ENCODE data around the gene RTKN2. TPM values are rescaled to one million over a fixed set of nuclear protein-coding genes. Genes with fewer than 3 reads are reported as not detected.

RTKN2 gene
- total RNA-seq, 1 experiment from 2014 or later: 14.4 TPM

DNA sequence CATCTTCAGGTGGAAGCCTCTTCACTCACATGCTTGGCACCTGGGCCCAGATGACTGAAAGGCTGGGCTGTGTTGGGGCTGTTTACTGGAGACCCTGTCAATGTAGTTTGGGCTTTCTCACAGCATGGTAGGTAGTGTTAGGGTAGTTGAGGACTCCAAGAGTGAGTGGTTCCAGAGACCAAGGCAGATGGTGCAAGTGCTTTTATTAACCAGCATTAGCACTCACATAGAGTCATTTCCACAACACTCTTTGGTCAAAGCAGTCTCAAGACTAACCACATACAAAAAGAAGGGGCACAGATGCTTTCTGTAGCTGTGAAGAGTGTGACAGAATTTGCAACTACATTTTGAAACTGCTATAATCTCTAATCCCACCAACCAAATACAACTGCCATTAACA lies 135.0 kb downstream of the RTKN2 start:
- TF ChIP-seq, protein P1, sequence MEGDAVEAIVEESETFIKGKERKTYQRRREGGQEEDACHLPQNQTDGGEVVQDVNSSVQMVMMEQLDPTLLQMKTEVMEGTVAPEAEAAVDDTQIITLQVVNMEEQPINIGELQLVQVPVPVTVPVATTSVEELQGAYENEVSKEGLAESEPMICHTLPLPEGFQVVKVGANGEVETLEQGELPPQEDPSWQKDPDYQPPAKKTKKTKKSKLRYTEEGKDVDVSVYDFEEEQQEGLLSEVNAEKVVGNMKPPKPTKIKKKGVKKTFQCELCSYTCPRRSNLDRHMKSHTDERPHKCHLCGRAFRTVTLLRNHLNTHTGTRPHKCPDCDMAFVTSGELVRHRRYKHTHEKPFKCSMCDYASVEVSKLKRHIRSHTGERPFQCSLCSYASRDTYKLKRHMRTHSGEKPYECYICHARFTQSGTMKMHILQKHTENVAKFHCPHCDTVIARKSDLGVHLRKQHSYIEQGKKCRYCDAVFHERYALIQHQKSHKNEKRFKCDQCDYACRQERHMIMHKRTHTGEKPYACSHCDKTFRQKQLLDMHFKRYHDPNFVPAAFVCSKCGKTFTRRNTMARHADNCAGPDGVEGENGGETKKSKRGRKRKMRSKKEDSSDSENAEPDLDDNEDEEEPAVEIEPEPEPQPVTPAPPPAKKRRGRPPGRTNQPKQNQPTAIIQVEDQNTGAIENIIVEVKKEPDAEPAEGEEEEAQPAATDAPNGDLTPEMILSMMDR (conservative IDR thresholded peaks at IDR 0.05): no peak
- no peak for DNase-seq
- H4K5ac ChIP-seq (ENCODE audit: insufficient read length, low read depth, low read length): no peak overlapping the region
- no peak overlapping the region; a peak in 1 of 7 replicates for H3K27ac Mint-ChIP-seq
- peaks cover 17 to 22% of the 10 kb centered on the region in 2 experiments for H3K9me3 Mint-ChIP-seq
- no peak overlapping the region for H2BK120ac ChIP-seq (ENCODE audit: low read depth, low read length, poor library complexity, severe bottlenecking)
- H3K9ac ChIP-seq (ENCODE audit: extremely low read depth, insufficient read length, low read length): no peak overlapping the region
- H3K4me2 ChIP-seq (ENCODE audit: insufficient read depth, insufficient read length, low read length): no peak overlapping the region
- peaks cover 0 to 16% (median 4%) of the 10 kb centered on the region in 3 experiments; a peak in 4 of 7 replicates for H3K36me3 Mint-ChIP-seq (ENCODE audit: insufficient read depth in 1 of 3, low read depth in 3 of 3)
- no peak overlapping the region for H3K14ac ChIP-seq (ENCODE audit: insufficient read depth, low read length)
- no peaks in the 10 kb centered on the region for H3K4me1 ChIP-seq (ENCODE audit: insufficient read depth, low read length)
- no peaks in the 10 kb centered on the region for H4K20me1 ChIP-seq (ENCODE audit: control insufficient read depth, insufficient read depth, insufficient read length)
- no peak overlapping the region for H2BK12ac ChIP-seq (ENCODE audit: insufficient read length, low read depth, low read length)
- no peak overlapping the region for H2BK20ac ChIP-seq (ENCODE audit: low read depth, low read length, poor library complexity, severe bottlenecking)
- no peak overlapping the region for H4K8ac ChIP-seq (replicated peaks; ENCODE audit: insufficient read length, low read depth, low read length)
- no peak overlapping the region for H3K4me3 Mint-ChIP-seq
- no peaks in the 10 kb centered on the region for H3K27me3 Mint-ChIP-seq (ENCODE audit: low read depth)
- no peak overlapping the region for H2AFZ ChIP-seq (ENCODE audit: low read length)
- H3K23me2 ChIP-seq (ENCODE audit: insufficient read length, low read depth, low read length, poor library complexity, severe bottlenecking): no peaks in the 10 kb centered on the region
- H2AK5ac ChIP-seq (ENCODE audit: insufficient read length, low read length): no peak overlapping the region
- H2BK5ac ChIP-seq (ENCODE audit: insufficient read length, low read length): no peak overlapping the region
- no peak overlapping the region for H3K4ac ChIP-seq (ENCODE audit: low read depth, low read length)
- no peak overlapping the region for H4K91ac ChIP-seq (ENCODE audit: insufficient read length, low read depth, low read length)
- no peaks in the 10 kb centered on the region for H3K4me1 Mint-ChIP-seq
- H3K27ac ChIP-seq (ENCODE audit: insufficient read length, low read depth, low read length): no peak overlapping the region
- no peaks in the 10 kb centered on the region for H3K9me3 ChIP-seq (ENCODE audit: control insufficient read depth, low read depth, low read length)
- no peak overlapping the region for H2BK15ac ChIP-seq (ENCODE audit: low read depth, low read length)
- no peak overlapping the region for H3T11ph ChIP-seq (ENCODE audit: low read length)
- no peak overlapping the region for H3K18ac ChIP-seq (ENCODE audit: insufficient read length, low read depth, low read length)
- no peak overlapping the region for H3K23ac ChIP-seq (ENCODE audit: insufficient read length, low read depth, low read length)
- H3K79me2 ChIP-seq (ENCODE audit: insufficient read depth, low read length): no peaks in the 10 kb centered on the region
- H3K27me3 ChIP-seq (ENCODE audit: insufficient read depth, low read length): no peaks in the 10 kb centered on the region
- H3K79me1 ChIP-seq (ENCODE audit: insufficient read depth, low read depth, low read length, poor library complexity, severe bottlenecking): no peaks in the 10 kb centered on the region
- no peak overlapping the region for H3K56ac ChIP-seq (ENCODE audit: insufficient read length, low read depth, low read length)

Other genes starting within 250 kb of the RTKN2 start
- gene ZNF365, start 105.5 kb upstream of the RTKN2 start, total RNA-seq (2021): 0.46 and 0.59 TPM in 2 replicates

Data from H9 (cell line).